Measurements from ENCODE around the gene CMSS1. TPM values are rescaled to one million over a fixed set of nuclear protein-coding genes. Genes with fewer than 3 reads are reported as not detected.
"Not testable (repeated sequence)": the region's sequence is repeated elsewhere in the genome, so short reads cannot be mapped to it uniquely, and the experiment has no call there.

CMSS1 gene
- total RNA-seq, 1 donor from 2014 or later, result 34.8 TPM

DNA sequence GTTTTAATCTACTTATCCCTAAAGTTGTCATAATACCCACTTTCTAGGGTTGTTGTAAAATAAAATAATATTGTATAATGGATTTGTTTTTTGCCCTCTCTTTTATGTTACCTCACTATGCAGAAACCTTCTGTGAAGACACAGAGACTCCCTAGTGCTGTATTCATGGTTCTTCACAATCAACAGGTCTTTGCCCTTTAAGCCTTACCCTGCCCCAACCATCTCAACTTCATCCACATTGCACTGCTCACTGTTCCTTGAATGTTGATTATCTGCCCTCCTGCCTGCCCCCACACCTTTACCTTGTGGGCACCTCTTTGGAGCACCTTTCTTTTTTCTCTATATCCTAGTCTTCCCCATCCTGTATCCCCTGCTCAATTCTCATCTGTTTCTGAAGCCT is 21.1 kb downstream of the CMSS1 start:
- intact Hi-C loops (cut with micrococcal nuclease), result loop anchor here (10.0 kb wide), 1 partner anchor 746 kb away; no protein-coding TSS in a partner anchor
- H3K36me3 ChIP-seq, result no peaks in the 10 kb centered on the region
- H3K27me3 ChIP-seq (ENCODE audit: low read depth), result no peaks in the 10 kb centered on the region
- H3K4me3 ChIP-seq, result no peak overlapping the region
- TF ChIP-seq CTCF (IDR thresholded peaks at IDR 0.05; ENCODE audit: borderline replicate concordance), result no peak
- DNase-seq, result no peak
- H3K9me3 ChIP-seq (replicated peaks), result no peaks in the 10 kb centered on the region
- H3K27ac ChIP-seq (replicated peaks), result no peak overlapping the region
- H3K4me1 ChIP-seq, result peaks cover 41% of the 10 kb centered on the region

GRCh38 chr3:99839613-99840012 is 22.0 kb downstream of the CMSS1 start:
- no peak overlapping the region for H3K27ac ChIP-seq (replicated peaks)

DNA sequence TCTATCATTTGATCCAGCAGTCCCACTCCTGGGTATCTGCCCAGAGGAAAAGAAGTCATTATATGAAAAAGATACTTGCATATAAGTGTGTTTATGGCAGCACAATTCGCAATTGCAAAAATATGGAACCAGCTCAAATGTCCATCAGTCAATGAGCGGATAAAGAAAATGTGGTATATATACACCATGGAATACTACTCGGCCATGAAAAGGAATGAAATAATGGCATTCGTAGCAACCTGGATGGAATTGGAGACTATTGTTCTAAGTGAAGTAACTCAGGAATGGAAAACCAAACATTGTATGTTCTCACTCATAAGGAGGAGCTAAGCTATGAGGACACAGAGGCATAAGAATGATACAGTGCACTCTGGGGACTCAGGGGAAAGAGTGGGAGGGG is 24.3 kb downstream of the CMSS1 start:
- H3K4me1 ChIP-seq, result peaks cover 54% of the 10 kb centered on the region
- not testable (repeated sequence) for H3K27me3 ChIP-seq (ENCODE audit: low read depth); H3K27ac ChIP-seq (replicated peaks); H3K36me3 ChIP-seq; H3K4me3 ChIP-seq; DNase-seq; H3K9me3 ChIP-seq (replicated peaks)
- intact Hi-C loops (cut with micrococcal nuclease), result loop anchor here (2.0 to 10.0 kb wide), 3 partner anchors 103 to 413 kb away; no protein-coding TSS in a partner anchor

More at GRCh38 chr3:99839613-99840012, 22.0 kb downstream of the CMSS1 start:
- Histone ChIP-seq H3K36me3 (no peaks in the 10 kb centered on the region), H3K4me1 (peaks cover 42% of the 10 kb centered on the region), H3K27me3 (ENCODE audit: low read depth) (no peaks in the 10 kb centered on the region), H3K4me3 (no peak overlapping the region), H3K9me3 (replicated peaks) (no peaks in the 10 kb centered on the region)
- intact Hi-C loops (cut with micrococcal nuclease), result loop anchor here (5.0 to 10.0 kb wide), 3 partner anchors 105 to 745 kb away; no protein-coding TSS in a partner anchor
- no peak for DNase-seq
- TF ChIP-seq CTCF (IDR thresholded peaks at IDR 0.05; ENCODE audit: borderline replicate concordance), result no peak

DNA sequence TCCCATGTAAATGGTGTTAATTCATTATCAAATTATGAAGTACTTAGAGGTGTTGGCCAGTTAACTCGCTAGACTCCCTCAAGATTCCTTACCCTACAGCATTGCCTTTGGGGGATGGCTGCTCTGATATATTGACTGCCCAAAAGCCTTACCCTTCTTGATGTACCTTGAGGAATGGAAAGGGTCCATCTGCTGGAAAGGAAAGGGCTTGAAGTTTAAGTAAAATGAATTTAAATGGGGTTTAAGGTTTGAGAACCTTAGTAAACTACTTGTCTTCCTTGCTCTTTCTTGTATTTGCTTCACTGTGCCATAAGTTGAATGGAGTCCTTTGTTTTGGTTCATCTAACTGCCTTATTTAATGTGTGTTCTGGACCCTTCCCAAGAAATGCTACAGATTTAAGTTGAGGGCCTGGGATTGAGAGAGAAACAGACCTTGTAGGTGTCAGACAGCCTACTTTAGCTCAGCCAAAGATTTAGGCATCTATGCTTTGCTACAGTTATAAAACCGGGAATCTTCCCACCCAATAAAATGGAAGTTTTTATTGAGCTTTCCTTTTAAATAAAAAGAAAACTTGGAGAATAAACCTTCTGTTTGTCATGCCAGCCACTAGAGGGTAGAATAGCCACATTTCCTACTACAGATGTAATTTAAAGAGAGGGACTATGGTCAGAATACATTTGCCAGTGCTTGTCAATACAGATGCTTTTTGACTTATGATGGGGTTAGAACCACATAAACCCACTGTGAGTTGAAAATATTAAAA is 25.3 kb downstream of the CMSS1 start:
- intact Hi-C loops (cut with micrococcal nuclease), result loop anchor here (2.0 to 10.0 kb wide), 3 partner anchors 102 to 412 kb away; no protein-coding TSS in a partner anchor
- Histone ChIP-seq H3K4me1 (peaks cover 54% of the 10 kb centered on the region), H3K36me3 (no peaks in the 10 kb centered on the region)

GRCh38 chr3:99843590-99844258 is 26.1 kb downstream of the CMSS1 start:
- intact Hi-C loops (cut with micrococcal nuclease), result loop anchor here (2.0 to 10.0 kb wide), 3 partner anchors 101 to 411 kb away; no protein-coding TSS in a partner anchor
- H3K27me3 ChIP-seq (ENCODE audit: low read depth), result no peaks in the 10 kb centered on the region
- peak overlapping the region; percentile 1 for H3K4me3 ChIP-seq
- peaks cover 6% of the 10 kb centered on the region for H3K36me3 ChIP-seq
- no peaks in the 10 kb centered on the region for H3K9me3 ChIP-seq (replicated peaks)
- peak overlapping the region; percentile 75 for H3K27ac ChIP-seq (replicated peaks)
- no peak for TF ChIP-seq CTCF (IDR thresholded peaks at IDR 0.05; ENCODE audit: borderline replicate concordance)
- H3K4me1 ChIP-seq, result peaks cover 61% of the 10 kb centered on the region
- DNase-seq, result no peak

More for the DNA sequence above, 25.3 kb downstream of the CMSS1 start:
- no peak for DNase-seq
- peak overlapping the region; percentile 1 for H3K4me3 ChIP-seq
- H3K27me3 ChIP-seq (ENCODE audit: low read depth), result no peaks in the 10 kb centered on the region
- peak overlapping the region; percentile 75 for H3K27ac ChIP-seq (replicated peaks)
- H3K9me3 ChIP-seq (replicated peaks), result no peaks in the 10 kb centered on the region
- peak; percentile 82 for TF ChIP-seq CTCF (IDR thresholded peaks at IDR 0.05; ENCODE audit: borderline replicate concordance)

Measured in left ventricle myocardium inferior (tissue), 1 donor.